Measurements from ENCODE around the gene ENPEP.

The ENPEP gene

GRCh38 chr4:110504084-110504435 is 28.1 kb downstream of the ENPEP start:
- no peak overlapping the region for H3K4me3 ChIP-seq (ENCODE audit: extremely low read depth, insufficient read depth, low read length, poor library complexity, severe bottlenecking)
- H3K36me3 ChIP-seq (ENCODE audit: control insufficient read depth, insufficient read depth, low read length): no peaks in the 10 kb centered on the region
- H3K27ac ChIP-seq (ENCODE audit: low read depth, low read length, severe bottlenecking): no peak overlapping the region
- peaks cover 3% of the 10 kb centered on the region for H3K4me1 ChIP-seq (ENCODE audit: control insufficient read depth, insufficient read depth, low read length, poor library complexity, severe bottlenecking)
- H3K9me3 ChIP-seq (ENCODE audit: control insufficient read depth, low read length): no peaks in the 10 kb centered on the region
- 67% methylated on average over 1 of the region's 2 CpGs; no CpG with 5 or more reads in 1 of the 2 experiments for WGBS, 2 experiments (ENCODE audit: insufficient coverage in 2 of 2)

- peaks cover 3% of the 10 kb centered on the region for H3K4me1 ChIP-seq (ENCODE audit: control insufficient read depth, insufficient read depth, low read length, poor library complexity, severe bottlenecking)
- 89 to 95% methylated on average over 2 of the region's 2 CpGs for WGBS, 2 experiments (ENCODE audit: insufficient coverage in 2 of 2)
- H3K4me3 ChIP-seq (ENCODE audit: extremely low read depth, insufficient read depth, low read length, poor library complexity, severe bottlenecking): no peak overlapping the region
- H3K36me3 ChIP-seq (ENCODE audit: control insufficient read depth, insufficient read depth, low read length): no peaks in the 10 kb centered on the region
- H3K9me3 ChIP-seq (ENCODE audit: control insufficient read depth, low read length): no peaks in the 10 kb centered on the region
- H3K27ac ChIP-seq (ENCODE audit: low read depth, low read length, severe bottlenecking): no peak overlapping the region
Observed at GRCh38 chr4:110505440-110505839, 29.5 kb downstream of the ENPEP start.

- H3K27ac ChIP-seq (ENCODE audit: low read depth, low read length, severe bottlenecking): no peak overlapping the region
- H3K4me1 ChIP-seq (ENCODE audit: control insufficient read depth, insufficient read depth, low read length, poor library complexity, severe bottlenecking): no peaks in the 10 kb centered on the region
- no CpG with 5 or more reads among the region's 4 CpGs for WGBS, 2 experiments (ENCODE audit: insufficient coverage in 2 of 2)
Observed at GRCh38 chr4:110508827-110509710, 33.1 kb downstream of the ENPEP start.

GRCh38 chr4:110510277-110510676 is 34.3 kb downstream of the ENPEP start:
- Histone ChIP-seq H3K9me3 (ENCODE audit: control insufficient read depth, low read length) (no peaks in the 10 kb centered on the region), H3K4me3 (ENCODE audit: extremely low read depth, insufficient read depth, low read length, poor library complexity, severe bottlenecking) (no peak overlapping the region), H3K4me1 (ENCODE audit: control insufficient read depth, insufficient read depth, low read length, poor library complexity, severe bottlenecking) (no peaks in the 10 kb centered on the region), H3K27ac (ENCODE audit: low read depth, low read length, severe bottlenecking) (no peak overlapping the region), H3K36me3 (ENCODE audit: control insufficient read depth, insufficient read depth, low read length) (no peaks in the 10 kb centered on the region)
- WGBS, 2 experiments (ENCODE audit: insufficient coverage in 2 of 2): 100% methylated on average over 1 of the region's 2 CpGs; no CpG with 5 or more reads in 1 of the 2 experiments

More at GRCh38 chr4:110508827-110509710, 33.1 kb downstream of the ENPEP start:
- H3K36me3 ChIP-seq (ENCODE audit: control insufficient read depth, insufficient read depth, low read length): no peaks in the 10 kb centered on the region
- H3K9me3 ChIP-seq (ENCODE audit: control insufficient read depth, low read length): no peaks in the 10 kb centered on the region
- H3K4me3 ChIP-seq (ENCODE audit: extremely low read depth, insufficient read depth, low read length, poor library complexity, severe bottlenecking): no peak overlapping the region

GRCh38 chr4:110510955-110511544 is 35.1 kb downstream of the ENPEP start:
- Histone ChIP-seq H3K36me3 (ENCODE audit: control insufficient read depth, insufficient read depth, low read length) (no peaks in the 10 kb centered on the region), H3K9me3 (ENCODE audit: control insufficient read depth, low read length) (no peaks in the 10 kb centered on the region), H3K4me3 (ENCODE audit: extremely low read depth, insufficient read depth, low read length, poor library complexity, severe bottlenecking) (no peak overlapping the region), H3K27ac (ENCODE audit: low read depth, low read length, severe bottlenecking) (no peak overlapping the region), H3K4me1 (ENCODE audit: control insufficient read depth, insufficient read depth, low read length, poor library complexity, severe bottlenecking) (no peaks in the 10 kb centered on the region)
- WGBS, 2 experiments (ENCODE audit: insufficient coverage in 2 of 2): no CpG with 5 or more reads among the region's 4 CpGs

- no peaks in the 10 kb centered on the region for H3K36me3 ChIP-seq (ENCODE audit: control insufficient read depth, insufficient read depth, low read length)
- H3K9me3 ChIP-seq (ENCODE audit: control insufficient read depth, low read length): no peaks in the 10 kb centered on the region
- H3K4me1 ChIP-seq (ENCODE audit: control insufficient read depth, insufficient read depth, low read length, poor library complexity, severe bottlenecking): no peaks in the 10 kb centered on the region
- no peak overlapping the region for H3K4me3 ChIP-seq (ENCODE audit: extremely low read depth, insufficient read depth, low read length, poor library complexity, severe bottlenecking)
- WGBS, 2 experiments (ENCODE audit: insufficient coverage in 2 of 2): 90 to 100% methylated on average over 2 of the region's 3 CpGs
- H3K27ac ChIP-seq (ENCODE audit: low read depth, low read length, severe bottlenecking): no peak overlapping the region
Observed at GRCh38 chr4:110512901-110513300, 36.9 kb downstream of the ENPEP start.

- no peak overlapping the region for H3K4me3 ChIP-seq (ENCODE audit: extremely low read depth, insufficient read depth, low read length, poor library complexity, severe bottlenecking)
- no peaks in the 10 kb centered on the region for H3K9me3 ChIP-seq (ENCODE audit: control insufficient read depth, low read length)
Observed at GRCh38 chr4:110514889-110515479, 39.0 kb downstream of the ENPEP start.

GRCh38 chr4:110515676-110516075 is 39.7 kb downstream of the ENPEP start:
- Histone ChIP-seq H3K4me3 (ENCODE audit: extremely low read depth, insufficient read depth, low read length, poor library complexity, severe bottlenecking) (no peak overlapping the region), H3K36me3 (ENCODE audit: control insufficient read depth, insufficient read depth, low read length) (no peaks in the 10 kb centered on the region), H3K9me3 (ENCODE audit: control insufficient read depth, low read length) (no peaks in the 10 kb centered on the region), H3K27ac (ENCODE audit: low read depth, low read length, severe bottlenecking) (no peak overlapping the region), H3K4me1 (ENCODE audit: control insufficient read depth, insufficient read depth, low read length, poor library complexity, severe bottlenecking) (no peaks in the 10 kb centered on the region)
- 74 to 80% methylated on average over 1 to 3 of the region's 5 CpGs for WGBS, 2 experiments (ENCODE audit: insufficient coverage in 2 of 2)

More at GRCh38 chr4:110514889-110515479, 39.0 kb downstream of the ENPEP start:
- Histone ChIP-seq H3K4me1 (ENCODE audit: control insufficient read depth, insufficient read depth, low read length, poor library complexity, severe bottlenecking) (no peaks in the 10 kb centered on the region), H3K36me3 (ENCODE audit: control insufficient read depth, insufficient read depth, low read length) (no peaks in the 10 kb centered on the region), H3K27ac (ENCODE audit: low read depth, low read length, severe bottlenecking) (no peak overlapping the region)

- Histone ChIP-seq H3K27ac (ENCODE audit: low read depth, low read length, severe bottlenecking) (no peak overlapping the region), H3K4me1 (ENCODE audit: control insufficient read depth, insufficient read depth, low read length, poor library complexity, severe bottlenecking) (no peaks in the 10 kb centered on the region), H3K4me3 (ENCODE audit: extremely low read depth, insufficient read depth, low read length, poor library complexity, severe bottlenecking) (no peak overlapping the region), H3K9me3 (ENCODE audit: control insufficient read depth, low read length) (no peaks in the 10 kb centered on the region), H3K36me3 (ENCODE audit: control insufficient read depth, insufficient read depth, low read length) (no peaks in the 10 kb centered on the region)
- 14 to 37% methylated on average over 1 to 3 of the region's 8 CpGs for WGBS, 2 experiments (ENCODE audit: insufficient coverage in 2 of 2)
Observed at GRCh38 chr4:110516106-110516922, 40.4 kb downstream of the ENPEP start.

GRCh38 chr4:110518889-110519490 is 43.0 kb downstream of the ENPEP start:
- H3K9me3 ChIP-seq (ENCODE audit: control insufficient read depth, low read length): no peaks in the 10 kb centered on the region
- no peaks in the 10 kb centered on the region for H3K36me3 ChIP-seq (ENCODE audit: control insufficient read depth, insufficient read depth, low read length)
- no peaks in the 10 kb centered on the region for H3K4me1 ChIP-seq (ENCODE audit: control insufficient read depth, insufficient read depth, low read length, poor library complexity, severe bottlenecking)
- no peak overlapping the region for H3K27ac ChIP-seq (ENCODE audit: low read depth, low read length, severe bottlenecking)
- H3K4me3 ChIP-seq (ENCODE audit: extremely low read depth, insufficient read depth, low read length, poor library complexity, severe bottlenecking): no peak overlapping the region
- WGBS, 2 experiments (ENCODE audit: insufficient coverage in 2 of 2): no CpG with 5 or more reads among the region's 2 CpGs
